Stimulated activated CD4-positive, alpha-beta T cell treated with anti-CD3 and anti-CD28 coated beads, Interleukin-15, amount 100 ng/mL, for 48 hours (primary cell): ENCODE results near the gene OR2M3.
A peak's percentile ranks its signal among the peaks of the same experiment; 100 is the strongest.
"Not testable (repeated sequence)": the region's sequence is repeated elsewhere in the genome, so short reads cannot be mapped to it uniquely, and the experiment has no call there.

Experiments
- DNase-seq, 2 donors: peaks; one replicate each; pipeline ENCODE4 v3.0.0-alpha.2; 2020; ENCODE audit warnings: low read depth in 2 of 2

OR2M3 gene, protein sequence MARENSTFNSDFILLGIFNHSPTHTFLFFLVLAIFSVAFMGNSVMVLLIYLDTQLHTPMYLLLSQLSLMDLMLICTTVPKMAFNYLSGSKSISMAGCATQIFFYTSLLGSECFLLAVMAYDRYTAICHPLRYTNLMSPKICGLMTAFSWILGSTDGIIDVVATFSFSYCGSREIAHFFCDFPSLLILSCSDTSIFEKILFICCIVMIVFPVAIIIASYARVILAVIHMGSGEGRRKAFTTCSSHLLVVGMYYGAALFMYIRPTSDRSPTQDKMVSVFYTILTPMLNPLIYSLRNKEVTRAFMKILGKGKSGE

DNA sequence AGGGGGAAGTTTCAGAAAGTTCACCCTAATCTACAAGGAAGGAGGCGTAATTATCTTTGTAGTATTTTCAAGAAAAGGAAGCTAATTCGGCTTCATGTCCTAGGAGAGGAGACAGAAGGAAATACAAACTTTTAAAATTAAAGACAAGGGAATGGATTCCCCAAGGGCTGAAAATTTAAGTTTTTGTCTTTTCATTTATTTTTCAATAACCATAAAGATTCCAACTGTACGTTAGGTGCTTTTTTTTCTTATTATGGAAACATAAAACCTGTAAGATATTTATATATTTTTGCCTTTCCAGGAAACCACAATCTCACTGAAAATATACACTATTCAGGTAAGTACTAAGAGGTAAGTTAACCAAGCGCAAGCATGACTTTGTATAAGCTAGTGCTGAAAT lies at the start of gene OR2M3:
Gene OR2M3 (plus strand): TSS at position 301 of the 400 bp plus-strand sequence. CDS start 5,803 bp downstream, outside the sequence.
- no peak for DNase-seq

DNA sequence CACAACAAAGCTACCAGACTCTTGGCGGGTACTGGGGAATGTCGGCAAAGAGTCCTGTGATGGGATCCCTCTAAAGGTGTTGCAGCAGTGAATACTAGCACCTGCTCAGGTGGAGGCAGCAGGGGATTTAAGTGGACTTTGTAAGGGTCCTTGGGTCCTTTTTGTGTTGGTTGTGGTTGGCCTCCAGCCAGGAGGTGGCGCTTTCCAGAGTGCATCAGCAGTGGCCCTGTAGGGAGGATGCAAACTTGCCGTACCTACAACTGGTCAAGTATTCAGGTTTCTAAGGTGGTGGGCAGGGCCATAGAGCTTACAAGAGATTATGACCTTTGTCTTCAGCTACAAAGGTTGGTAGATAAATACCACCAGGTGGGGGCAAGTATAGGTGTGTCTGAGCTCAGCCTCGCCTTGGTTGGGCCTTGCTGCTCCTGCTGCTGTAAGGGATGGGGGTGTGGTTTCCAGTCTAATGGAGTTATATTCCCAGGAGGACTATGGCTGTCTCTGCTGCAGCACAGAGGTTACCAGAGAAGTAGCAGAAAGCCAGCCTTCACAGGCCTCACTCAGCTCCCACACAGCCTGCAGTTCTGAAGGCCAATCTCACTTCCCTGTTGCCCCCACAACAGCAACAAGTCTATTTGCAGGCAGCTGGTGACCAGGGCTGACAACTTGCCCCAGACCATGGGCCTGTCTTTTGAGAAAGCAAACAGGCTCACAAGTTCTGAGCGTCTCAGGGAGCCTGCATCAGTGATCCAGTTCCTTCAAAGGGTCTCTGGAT lies 44.8 kb upstream of the OR2M3 start:
- DNase-seq, result no peak

DNA sequence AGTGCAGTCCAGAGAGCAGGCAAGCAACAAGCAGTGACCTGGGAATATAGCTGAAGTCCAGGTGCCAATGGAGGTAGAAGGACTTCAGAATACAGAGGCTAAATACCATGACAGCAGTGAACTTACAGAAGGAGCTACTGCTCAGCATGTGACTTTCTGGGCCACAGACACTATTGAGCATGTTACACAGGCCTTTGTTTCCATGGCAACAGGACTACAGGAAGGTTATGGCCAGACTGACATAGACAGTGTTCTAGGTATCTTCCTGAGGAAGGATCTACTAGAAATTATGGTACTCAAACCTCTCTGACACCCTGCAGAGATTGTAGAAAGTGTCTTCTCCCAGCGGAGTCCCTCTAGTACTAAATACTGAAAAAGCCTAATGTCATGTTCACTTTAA lies 41.1 kb upstream of the OR2M3 start:
- DNase-seq, result no peak

DNA sequence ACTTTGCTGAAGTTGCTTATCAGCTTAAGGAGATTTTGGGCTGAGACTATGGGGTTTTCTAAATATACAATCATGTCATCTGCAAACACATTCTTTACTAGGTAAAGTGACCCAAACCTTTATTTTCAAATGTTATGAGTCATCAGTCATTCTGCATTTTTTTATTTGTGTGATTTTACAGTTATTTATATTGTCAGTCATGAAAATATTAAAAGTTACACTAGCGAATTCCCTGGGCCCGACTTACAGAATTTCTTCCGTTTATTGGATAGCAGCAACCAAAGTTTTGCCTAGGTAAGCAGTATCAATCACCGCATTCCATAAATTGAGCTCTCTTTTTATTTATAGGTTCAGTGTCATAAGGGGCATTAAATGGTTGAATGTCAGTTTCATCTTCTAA lies 38.3 kb upstream of the OR2M3 start:
- no peak for DNase-seq

DNA sequence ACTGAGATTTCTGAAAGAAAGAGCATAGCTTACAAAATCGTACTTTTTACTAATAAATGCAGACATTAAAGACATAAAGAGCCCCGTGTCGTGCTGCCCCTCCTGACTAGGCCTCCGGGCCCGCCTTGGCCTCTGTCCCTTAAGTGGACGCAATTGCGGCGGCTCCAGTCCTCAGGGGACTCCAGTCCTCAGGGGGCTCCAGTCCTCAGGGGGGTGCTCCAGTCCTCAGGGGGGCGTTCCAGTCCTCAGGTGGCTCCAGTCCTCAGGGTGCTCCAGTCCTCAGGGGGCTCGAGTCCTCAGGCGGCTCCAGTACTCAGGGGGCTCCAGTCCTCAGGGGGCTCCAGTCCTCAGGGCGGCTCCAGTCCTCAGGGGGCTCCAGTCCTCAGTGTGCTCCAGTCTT lies 33.0 kb upstream of the OR2M3 start:
- DNase-seq, result no peak

DNA sequence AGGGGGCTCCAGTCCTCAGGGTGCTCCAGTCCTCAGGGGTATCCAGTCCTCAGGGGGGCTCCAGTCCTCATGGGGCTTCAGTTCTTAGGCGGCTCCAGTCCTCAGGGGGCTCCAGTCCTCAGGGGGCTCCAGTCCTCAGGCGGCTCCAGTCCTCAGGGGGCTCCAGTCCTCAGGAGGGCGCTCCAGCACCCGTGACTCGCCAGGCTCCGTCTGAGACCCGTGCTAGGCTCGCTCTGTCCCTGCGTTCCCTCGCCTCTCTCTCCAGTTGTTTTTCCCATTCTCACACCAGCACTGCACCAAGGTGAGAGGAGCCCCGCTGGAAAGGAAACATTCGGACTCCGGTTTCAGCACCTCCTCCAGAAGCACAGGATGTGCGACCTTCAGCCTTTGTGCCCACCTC lies 31.9 kb upstream of the OR2M3 start:
- DNase-seq, result no peak

DNA sequence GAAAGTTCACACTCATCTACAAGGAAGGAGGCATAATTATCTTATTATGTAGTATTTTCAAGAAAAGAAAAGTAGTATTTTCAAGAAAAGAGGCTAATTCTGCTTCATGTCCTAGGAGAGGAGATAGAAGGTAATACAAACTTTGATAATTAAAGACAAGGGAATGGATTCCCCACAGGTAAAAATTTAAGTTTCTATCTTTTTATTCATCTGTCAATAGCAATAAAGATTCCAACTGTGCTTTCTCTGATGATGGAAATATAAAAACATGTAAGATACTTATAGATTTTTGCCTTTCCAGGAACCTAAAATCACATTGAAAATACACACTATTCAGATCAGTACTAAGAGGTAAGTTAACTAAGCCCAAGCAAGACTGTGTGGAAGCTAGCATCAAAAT lies 22.5 kb upstream of the OR2M3 start, which contains the start of gene OR2M2:
Gene OR2M2 (plus strand): TSS at position 301 of the 400 bp plus-strand sequence. CDS start 5,165 bp downstream, outside the sequence.
- no peak for DNase-seq

DNA sequence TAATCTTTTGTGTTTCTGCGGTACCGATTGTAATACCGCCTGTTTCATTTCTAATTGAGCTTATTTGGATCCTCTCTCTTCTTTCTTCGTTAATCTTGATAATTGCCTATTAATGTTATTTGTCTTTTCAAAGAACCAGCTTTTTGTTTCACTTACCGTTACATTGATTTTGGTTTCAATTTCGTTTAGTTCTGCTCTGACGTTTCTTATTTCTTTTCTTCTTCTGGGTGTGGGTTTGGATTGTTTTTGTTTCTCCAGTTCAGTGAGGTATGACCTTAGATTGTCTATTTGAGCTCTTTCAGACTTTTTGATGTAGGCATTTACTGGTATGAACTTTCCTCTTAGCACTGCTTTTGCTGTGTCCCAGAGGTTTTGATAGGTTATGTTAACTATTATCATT lies 13.1 kb upstream of the OR2M3 start:
- no peak for DNase-seq

DNA sequence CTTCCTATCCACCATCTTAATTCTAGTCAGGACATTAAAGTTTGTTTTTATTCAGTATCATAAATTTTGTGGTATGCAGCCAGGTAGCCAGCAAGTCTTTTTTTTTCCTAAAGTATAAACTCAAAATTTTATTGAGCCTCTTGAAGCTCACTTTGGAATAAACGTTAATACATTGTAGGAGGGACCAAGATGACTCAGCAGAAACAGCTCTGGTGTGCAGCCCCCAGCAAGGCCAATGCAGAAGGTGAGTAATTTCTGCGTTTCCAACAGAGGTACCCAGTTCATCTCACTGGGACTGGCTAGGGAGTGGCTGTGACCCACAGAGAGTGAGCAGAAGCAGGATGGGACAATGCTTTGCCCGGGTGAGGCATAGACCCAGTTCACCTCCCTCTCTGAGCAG lies 9.7 kb upstream of the OR2M3 start:
- DNase-seq, result no peak

DNA sequence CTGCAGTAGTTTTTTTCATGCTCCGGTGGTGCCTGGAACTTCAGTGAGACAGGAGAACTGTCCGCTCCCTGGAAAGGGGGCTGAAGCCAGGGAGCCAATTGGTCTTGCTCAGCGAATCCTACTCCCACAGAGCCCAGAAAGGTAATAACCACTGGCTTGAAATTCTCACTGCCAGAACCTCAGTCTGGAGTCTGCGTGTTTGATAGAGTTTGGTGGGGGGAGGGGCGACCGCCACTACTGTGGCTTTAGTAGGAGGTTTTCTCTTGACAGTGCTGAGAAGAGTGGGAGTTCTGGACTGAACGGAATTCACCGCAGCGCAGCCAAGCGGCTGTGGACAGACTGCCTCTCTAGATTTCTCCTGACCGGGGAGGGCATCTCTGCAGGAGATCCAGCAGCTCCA lies 8.0 kb upstream of the OR2M3 start:
- no peak for DNase-seq

DNA sequence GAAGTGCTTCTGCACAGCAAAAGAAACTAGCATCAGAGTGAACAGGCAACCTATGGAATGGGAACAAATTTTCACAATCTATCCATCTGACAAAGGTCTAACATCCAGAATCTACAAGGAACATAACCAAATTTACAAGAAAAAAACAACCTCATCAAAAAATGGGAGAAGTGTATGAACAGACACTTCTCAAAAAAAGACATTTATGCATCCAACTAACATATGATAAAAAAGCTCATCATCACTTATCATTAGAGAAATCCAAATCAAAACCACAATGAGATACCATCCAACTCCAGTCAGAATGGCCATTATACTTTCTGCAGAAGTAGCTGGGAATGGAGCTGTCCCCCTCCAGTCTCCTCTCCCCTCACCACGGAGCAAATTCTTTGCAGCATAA lies 2.9 kb upstream of the OR2M3 start:
- no peak for DNase-seq

DNA sequence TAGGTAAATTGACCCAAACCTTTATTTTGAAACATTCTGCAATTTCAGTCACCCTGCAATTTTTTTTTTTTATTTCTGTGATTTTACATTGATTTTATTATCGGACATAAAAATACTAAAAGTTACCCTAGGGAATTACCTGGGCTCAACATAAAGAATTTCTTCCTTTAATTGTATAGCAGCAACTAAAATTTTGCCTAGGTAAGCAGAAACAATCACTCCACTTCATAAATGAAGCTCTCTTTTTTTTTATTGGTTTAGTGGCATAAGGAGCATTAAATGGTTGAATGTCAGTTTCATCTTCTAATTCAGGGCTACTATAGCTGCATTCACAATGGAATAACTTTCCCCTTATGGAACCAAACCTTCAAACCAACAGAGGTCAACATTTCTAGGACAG lies 18.8 kb downstream of the OR2M3 start:
- DNase-seq, result no peak

DNA sequence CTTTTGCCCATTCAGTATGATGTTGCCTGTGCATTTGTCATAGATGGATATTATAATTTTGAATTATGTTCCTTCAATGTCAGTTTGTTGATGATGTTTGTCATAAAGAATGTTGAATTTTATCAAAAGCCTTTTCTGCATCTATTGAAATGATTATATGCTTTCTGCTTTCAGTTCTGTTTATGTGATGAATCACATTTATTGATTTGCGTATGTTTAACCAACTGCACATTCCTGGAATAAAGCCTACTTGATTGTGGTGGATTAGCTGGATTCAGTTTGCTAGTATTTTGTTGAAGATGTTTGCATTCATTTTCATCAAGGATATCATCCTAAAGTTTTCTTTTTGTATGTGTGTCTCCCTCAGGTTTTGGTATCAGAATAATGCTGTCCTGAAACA lies 28.5 kb downstream of the OR2M3 start:
- no peak for DNase-seq

DNA sequence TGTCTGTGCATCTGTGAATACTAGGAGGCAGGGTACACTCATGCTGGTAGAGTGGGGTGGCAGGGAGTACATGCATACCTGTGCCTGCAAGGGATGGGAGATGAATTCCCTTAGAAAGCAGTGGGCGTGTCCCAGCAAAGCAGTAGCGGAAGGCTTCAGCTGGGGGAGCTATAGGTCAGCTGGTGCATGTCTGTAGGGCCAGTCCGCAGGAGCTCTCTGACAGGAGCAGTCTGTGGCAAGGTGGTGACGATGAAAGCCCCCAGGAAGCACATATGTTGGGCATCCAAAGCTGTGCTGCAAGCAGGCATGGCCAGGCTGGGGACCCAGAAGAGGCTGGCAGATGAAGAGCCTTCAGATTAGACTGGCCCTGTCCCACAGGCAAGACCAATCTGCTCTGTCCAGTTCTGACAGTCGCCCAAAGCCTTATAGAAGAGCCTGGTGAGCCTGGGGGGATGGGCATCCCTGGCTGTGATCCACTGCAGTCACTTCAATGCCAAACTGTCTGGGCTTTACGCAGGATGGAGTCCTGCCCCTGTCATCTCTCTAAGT lies 32.4 kb downstream of the OR2M3 start:
- DNase-seq, result no peak

DNA sequence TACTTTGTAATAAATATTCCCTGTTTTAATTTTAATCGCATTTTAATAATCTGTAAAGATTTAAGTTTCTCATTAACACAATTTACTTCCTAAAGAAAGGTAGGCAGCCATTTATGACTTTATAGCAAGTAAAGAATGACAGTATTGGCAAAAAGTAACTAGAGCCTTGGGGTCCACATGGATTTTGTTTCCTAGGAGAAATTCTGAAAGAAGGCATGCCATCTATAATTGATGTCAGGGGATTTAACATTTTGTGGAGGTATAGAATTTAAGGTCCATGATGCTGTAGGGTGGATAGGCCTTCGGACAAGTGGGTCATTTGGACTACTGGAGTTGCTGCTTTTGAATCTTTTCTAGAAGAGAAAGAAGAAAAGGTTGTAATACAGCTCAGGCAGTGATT lies 34.1 kb downstream of the OR2M3 start, which contains the start of gene OR2M4:
Gene OR2M4 (plus strand): TSS at position 301 of the 400 bp plus-strand sequence. CDS start 7,512 bp downstream, outside the sequence.
- no peak for DNase-seq

DNA sequence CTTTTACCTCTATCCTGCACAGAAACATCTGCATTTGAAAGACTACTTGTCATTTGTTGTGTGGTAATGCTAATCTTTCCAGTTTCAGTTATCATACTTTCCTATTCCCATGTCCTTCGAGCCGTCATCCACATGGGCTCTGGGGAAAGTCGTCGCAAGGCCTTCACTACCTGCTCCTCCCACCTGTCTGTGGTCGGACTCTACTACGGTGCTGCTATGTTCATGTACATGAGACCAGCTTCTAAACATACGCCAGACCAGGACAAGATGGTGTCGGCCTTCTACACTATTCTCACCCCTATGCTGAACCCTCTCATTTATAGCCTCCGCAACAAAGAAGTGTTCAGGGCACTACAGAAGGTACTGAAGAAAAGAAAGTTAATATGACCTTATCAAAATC lies 42.4 kb downstream of the OR2M3 start:
- DNase-seq, result no peak

DNA sequence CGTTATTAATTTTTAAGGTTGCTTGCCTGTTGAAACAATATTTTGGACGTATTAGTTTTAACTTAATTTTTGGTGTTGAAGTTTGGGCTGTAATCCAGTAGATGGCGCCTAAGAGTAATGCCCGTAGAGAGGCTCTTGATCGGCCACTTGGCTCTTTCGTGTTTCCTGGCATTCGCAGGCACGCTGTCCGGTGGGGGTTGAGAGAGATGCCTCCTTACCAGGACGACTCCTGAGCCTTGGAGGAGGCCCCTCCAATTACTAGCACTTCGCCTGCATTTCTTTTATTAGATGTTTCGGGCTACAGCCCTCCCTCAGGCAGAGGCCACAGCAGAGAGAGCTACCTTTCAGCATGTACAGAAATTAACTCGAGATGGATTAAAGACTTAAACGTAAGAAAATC lies 46.1 kb downstream of the OR2M3 start:
- DNase-seq, result peak in 1 of 2 donors; percentile 2

DNA sequence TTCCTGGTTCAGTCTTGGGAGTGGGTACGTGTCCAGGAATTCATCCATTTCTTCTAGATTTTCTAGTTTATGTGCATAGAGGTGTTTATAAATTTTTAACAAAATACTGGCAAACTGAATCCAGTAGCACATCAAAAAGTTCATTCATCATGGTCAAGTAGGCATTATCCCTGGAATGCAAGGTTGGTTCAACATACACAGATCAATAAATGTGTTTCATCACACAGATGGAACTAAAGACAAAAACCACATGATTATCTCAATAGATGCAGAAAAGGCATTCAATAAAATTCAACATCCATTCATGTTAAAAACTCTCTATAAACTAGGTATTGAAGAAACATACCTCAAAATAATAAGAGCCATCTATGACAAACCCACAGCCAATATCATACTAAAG lies 62.2 kb downstream of the OR2M3 start:
- not testable (repeated sequence) for DNase-seq
